ENCODE data around the gene RRBP1.

RRBP1 gene

GRCh38 chr20:17637985-17638640 is 43.9 kb downstream of the RRBP1 start:
- no peaks in the 10 kb centered on the region for H3K27me3 ChIP-seq (ENCODE audit: insufficient read depth, poor library complexity, severe bottlenecking)
- TF ChIP-seq POLR2AphosphoS5 (IDR thresholded peaks at IDR 0.05; ENCODE audit: low read depth) (no peak), SPI1 (IDR thresholded peaks at IDR 0.05; ENCODE audit: borderline replicate concordance, low read depth) (no peak), CTCF (IDR thresholded peaks at IDR 0.05; ENCODE audit: insufficient read depth, low read length) (no peak), GABPA (IDR thresholded peaks at IDR 0.05; ENCODE audit: low read depth) (no peak)
- TF ChIP-seq, protein P1, sequence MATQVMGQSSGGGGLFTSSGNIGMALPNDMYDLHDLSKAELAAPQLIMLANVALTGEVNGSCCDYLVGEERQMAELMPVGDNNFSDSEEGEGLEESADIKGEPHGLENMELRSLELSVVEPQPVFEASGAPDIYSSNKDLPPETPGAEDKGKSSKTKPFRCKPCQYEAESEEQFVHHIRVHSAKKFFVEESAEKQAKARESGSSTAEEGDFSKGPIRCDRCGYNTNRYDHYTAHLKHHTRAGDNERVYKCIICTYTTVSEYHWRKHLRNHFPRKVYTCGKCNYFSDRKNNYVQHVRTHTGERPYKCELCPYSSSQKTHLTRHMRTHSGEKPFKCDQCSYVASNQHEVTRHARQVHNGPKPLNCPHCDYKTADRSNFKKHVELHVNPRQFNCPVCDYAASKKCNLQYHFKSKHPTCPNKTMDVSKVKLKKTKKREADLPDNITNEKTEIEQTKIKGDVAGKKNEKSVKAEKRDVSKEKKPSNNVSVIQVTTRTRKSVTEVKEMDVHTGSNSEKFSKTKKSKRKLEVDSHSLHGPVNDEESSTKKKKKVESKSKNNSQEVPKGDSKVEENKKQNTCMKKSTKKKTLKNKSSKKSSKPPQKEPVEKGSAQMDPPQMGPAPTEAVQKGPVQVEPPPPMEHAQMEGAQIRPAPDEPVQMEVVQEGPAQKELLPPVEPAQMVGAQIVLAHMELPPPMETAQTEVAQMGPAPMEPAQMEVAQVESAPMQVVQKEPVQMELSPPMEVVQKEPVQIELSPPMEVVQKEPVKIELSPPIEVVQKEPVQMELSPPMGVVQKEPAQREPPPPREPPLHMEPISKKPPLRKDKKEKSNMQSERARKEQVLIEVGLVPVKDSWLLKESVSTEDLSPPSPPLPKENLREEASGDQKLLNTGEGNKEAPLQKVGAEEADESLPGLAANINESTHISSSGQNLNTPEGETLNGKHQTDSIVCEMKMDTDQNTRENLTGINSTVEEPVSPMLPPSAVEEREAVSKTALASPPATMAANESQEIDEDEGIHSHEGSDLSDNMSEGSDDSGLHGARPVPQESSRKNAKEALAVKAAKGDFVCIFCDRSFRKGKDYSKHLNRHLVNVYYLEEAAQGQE (IDR thresholded peaks at IDR 0.05; ENCODE audit: insufficient replicate concordance, low read depth) = no peak
- no peak for DNase-seq (ENCODE audit: low read depth in 1 of 2, low spot score in 1 of 2)
- H3K27ac ChIP-seq (replicated peaks) = no peak overlapping the region
- H3K4me3 ChIP-seq (replicated peaks; ENCODE audit: insufficient read depth, low read length) = no peak overlapping the region

GRCh38 chr20:17637413-17637780 is 44.6 kb downstream of the RRBP1 start:
- Histone ChIP-seq H3K27ac (replicated peaks) (no peak overlapping the region), H3K27me3 (ENCODE audit: insufficient read depth, poor library complexity, severe bottlenecking) (no peaks in the 10 kb centered on the region), H3K4me3 (replicated peaks; ENCODE audit: insufficient read depth, low read length) (no peak overlapping the region)
- DNase-seq (ENCODE audit: low read depth in 1 of 2, low spot score in 1 of 2) = no peak
- TF ChIP-seq, protein P1 (IDR thresholded peaks at IDR 0.05; ENCODE audit: insufficient replicate concordance, low read depth) = no peak
- TF ChIP-seq SPI1 (IDR thresholded peaks at IDR 0.05; ENCODE audit: borderline replicate concordance, low read depth) (no peak), POLR2AphosphoS5 (IDR thresholded peaks at IDR 0.05; ENCODE audit: low read depth) (no peak), CTCF (IDR thresholded peaks at IDR 0.05; ENCODE audit: insufficient read depth, low read length) (no peak), GABPA (IDR thresholded peaks at IDR 0.05; ENCODE audit: low read depth) (no peak)

DNA sequence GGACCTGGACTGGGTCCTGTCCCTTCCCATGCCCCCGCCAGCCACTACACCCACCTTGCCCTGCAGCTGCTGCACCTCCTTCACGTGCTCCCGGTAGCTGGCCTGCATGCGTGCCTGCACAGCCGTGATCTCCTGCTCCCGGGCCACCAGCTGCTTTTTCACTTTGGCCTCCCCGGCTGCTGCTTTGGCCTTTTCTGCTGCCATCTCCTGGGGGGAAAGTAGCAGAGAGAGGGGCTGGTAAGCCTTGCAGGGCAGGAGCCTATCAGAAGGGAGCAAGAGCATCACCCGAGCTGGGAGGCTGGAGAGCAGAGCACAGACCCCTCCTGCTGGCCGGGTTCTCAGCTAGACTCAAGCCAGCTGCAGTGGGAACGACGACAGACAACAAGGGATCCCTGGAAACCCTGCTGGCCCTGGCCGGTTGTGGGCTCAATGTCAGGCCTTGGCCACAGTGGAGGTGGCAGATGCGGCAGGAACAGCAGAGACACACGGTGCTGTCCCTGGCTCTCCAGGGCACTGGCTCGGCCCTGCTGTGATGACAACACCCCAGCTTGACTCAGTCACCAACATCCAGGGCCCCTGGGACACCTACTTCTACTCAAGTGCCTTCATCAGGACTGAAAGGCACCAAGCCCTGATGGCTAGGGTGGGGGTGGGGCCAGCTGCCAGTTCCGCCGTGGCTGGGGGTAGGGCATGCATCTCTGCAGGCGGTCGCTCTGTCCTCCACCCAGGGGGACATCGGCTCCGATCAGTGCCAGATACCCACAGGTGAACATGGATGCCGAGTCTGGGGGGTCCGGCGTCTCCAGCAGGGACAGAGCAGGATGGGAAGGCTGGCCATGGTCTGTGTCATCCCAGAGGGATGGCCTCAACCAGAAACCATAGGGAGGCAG is 45.3 kb downstream of the RRBP1 start:
- no peak for DNase-seq (ENCODE audit: low read depth in 1 of 2, low spot score in 1 of 2)
- TF ChIP-seq GABPA (IDR thresholded peaks at IDR 0.05; ENCODE audit: low read depth) (no peak), SPI1 (IDR thresholded peaks at IDR 0.05; ENCODE audit: borderline replicate concordance, low read depth) (no peak), CTCF (IDR thresholded peaks at IDR 0.05; ENCODE audit: insufficient read depth, low read length) (no peak), POLR2AphosphoS5 (IDR thresholded peaks at IDR 0.05; ENCODE audit: low read depth) (no peak)
- TF ChIP-seq, protein P1 (IDR thresholded peaks at IDR 0.05; ENCODE audit: insufficient replicate concordance, low read depth) = no peak
- Histone ChIP-seq H3K27me3 (ENCODE audit: insufficient read depth, poor library complexity, severe bottlenecking) (no peaks in the 10 kb centered on the region), H3K4me3 (replicated peaks; ENCODE audit: insufficient read depth, low read length) (no peak overlapping the region), H3K27ac (replicated peaks) (no peak overlapping the region)

Measured in HL-60 (cell line).